Glomerular visceral epithelial cell (primary cell): ENCODE data around the gene ARHGAP22.
"Not testable (repeated sequence)": the region's sequence is repeated elsewhere in the genome, so short reads cannot be mapped to it uniquely, and the experiment has no call there.

Experiments used
- DNase-seq: peaks from one replicate; pipeline ENCODE4 v3.0.0-alpha.2; 2016; ENCODE audit errors: extremely low spot score

ARHGAP22 gene

GRCh38 chr10:48450233-48450740 lies 154.6 kb downstream of the ARHGAP22 start:
- DNase-seq = no peak

DNA sequence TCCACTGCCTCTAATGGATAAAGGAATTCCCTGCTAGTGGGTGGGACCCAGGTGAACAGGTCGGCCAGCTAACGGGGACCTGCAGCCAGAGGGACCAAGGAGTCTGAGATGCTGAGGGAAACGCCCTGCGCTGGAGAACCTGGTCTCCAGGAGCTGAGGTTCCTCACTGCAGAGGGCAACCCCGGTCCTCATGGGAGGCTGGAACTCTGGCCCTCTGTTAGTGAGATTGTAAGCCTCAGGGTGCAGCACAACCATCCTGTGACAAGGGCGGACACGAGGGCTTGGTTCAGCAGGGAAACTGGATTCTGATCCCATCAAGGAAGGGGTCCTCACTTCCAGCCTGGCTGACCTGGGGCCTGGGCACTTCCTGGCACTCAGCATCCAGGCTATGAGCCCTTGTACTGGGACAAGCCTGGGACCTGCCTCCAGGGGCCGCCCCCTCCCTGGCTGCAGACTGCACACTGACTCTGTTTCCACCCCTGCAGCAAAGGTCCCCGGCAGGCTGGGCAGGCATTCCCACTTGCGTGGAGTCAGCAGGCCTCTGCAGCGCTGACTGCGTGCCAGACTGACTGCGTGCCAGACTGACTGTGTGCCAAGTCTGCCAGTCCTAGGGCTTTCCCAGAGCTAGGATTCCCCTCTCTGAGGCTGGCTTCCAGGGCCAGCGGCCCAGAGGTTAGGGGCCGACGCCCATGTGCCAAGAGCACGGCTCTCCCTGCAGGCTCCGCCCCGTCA lies 155.2 kb downstream of the ARHGAP22 start:
- no peak for DNase-seq

GRCh38 chr10:48448796-48449195 lies 156.1 kb downstream of the ARHGAP22 start:
- DNase-seq = peak; percentile 54

DNA sequence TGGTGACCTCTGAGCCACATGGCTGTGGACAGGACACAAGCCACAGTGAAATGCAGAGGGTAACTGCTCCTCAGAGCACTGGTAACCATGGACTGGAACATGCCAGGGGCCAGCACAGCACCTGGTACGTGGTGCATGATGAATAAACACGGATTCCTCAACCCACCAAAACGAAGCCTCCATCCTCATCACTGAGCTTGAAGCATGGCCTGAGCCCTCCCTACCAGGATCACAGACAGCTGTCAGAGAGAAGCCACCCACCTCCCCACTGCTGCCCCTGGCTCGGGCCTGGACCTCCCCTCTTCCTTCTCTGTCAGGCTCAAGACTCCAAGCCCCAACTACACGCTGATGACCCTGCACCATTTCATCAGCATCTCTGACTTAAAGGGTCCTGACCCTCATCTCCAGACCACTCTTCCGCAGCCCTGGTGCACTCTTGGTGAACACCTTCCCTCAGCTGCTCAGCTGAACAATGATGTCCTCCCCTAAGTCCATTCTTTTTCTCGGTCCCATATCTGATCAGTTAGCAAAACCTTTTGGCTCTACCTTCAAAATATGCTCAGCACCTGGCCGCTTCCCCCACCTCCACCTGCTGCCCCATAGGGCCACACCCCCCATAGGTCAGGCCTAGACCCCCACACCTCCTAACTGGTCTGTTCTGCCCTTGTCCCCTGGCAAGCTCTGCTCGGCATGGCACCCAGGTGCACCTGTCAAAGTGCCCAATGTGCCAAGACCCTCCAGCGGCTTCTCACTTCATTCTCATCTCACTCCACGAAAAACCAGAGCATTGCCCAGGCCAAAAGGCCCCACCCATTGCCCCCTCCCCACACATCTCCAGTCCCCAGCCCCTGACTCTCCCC lies 157.3 kb downstream of the ARHGAP22 start:
- no peak for DNase-seq

DNA sequence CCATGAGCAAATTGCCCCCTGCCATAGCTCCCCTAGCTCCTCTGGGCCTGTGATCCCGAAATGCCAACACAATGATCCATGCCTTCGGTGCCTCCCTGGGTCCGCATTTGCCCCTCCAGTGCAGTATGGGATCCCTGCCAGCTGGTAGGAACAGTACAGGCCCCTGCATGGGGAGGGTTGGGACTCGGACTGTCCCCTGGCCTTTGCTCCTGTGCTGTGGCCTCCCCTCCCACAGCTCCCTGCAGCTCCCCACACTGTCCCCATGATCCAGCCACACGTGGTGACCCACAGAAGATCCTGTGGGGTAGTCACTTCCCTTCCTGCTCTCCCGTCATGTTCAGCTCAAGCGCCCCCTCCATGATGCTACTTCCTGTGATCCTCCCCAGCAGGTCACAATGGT lies 158.1 kb downstream of the ARHGAP22 start:
- no peak for DNase-seq

GRCh38 chr10:48445932-48446331 lies 158.9 kb downstream of the ARHGAP22 start:
- no peak for DNase-seq

DNA sequence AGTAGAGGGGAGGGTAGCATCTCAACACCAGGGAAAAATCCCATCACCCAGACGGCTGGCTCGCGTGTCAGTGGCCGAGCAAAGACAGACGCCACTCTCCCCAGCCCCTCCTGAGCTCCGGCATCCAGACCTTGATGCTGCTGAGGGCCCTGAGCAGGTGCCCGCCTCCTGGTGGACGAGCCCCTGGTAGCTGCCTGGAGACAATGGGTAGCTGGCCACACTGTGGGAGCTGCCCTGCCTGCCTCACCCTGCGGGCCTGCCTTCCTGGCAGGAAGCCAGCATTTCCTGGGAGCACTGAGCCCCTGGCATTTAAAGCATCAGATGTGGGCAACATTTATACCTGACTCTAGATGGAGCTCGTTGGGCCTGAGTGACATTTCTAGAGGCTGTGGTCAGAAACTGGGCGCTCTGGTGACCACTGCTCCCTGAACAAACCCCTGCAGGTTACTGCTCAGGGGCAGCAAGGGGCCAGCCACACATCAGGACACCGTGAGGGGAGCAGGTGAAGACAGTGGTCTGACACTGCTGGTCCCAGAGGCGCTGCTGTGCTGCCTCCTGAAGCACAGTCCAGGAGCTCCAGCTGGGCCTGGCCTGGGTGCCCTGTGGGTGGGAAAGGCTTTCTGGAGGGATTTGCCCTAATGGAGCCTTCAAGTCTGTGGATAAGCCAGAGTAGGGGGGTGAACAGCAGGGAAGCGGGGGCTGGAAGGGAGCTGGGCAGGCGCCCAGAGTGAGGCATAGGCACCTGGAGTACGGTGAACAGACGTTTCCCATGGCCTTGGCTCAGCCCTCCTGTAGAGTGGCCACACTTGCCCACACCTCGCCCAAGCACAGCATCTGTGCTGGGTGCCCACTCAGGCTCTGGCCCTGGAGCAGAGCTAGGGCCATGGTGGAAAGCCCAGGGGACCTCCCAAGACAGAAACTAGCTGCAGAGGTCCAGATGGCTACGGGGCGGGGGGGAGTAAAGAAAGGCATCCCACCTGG lies 159.7 kb downstream of the ARHGAP22 start:
- peak; percentile 74 for DNase-seq

DNA sequence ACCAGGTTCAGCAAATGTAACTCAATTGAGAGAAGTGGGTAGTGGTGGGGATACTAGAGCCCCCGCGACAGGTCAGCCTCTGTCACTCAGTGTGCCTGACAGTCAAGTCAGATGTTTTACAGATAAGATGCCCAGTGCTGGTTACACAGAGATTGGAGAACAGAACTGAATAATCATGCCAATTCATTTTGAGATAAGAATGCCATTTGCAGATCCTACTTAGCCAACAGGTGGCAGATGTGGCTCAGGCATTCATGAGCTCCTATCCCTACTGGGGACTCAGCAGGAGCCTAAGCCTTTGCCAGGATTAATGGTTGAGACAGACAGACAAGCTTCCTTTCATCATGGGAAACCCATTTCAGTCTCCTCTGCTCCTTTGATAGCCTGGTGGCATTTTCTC lies 160.6 kb downstream of the ARHGAP22 start:
- DNase-seq = peak; percentile 29

DNA sequence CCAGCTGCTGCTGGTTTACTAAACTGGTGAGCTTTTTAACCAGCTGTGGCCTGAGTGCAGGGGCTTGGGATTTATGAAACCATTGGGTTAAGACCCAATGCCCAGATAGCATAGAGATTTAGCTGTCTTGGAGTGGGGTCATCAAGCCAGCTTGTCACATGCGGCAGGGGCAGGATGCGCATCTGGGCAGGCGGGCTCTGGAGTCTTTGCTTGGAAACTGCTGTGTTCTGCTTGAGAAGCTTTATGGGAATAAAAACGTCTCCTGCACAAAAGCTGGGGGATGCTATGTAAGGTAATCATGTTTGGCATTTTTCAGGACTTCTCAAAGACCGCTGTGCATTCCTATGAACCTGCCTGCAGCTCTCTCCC lies 162.1 kb downstream of the ARHGAP22 start:
- DNase-seq = no peak

DNA sequence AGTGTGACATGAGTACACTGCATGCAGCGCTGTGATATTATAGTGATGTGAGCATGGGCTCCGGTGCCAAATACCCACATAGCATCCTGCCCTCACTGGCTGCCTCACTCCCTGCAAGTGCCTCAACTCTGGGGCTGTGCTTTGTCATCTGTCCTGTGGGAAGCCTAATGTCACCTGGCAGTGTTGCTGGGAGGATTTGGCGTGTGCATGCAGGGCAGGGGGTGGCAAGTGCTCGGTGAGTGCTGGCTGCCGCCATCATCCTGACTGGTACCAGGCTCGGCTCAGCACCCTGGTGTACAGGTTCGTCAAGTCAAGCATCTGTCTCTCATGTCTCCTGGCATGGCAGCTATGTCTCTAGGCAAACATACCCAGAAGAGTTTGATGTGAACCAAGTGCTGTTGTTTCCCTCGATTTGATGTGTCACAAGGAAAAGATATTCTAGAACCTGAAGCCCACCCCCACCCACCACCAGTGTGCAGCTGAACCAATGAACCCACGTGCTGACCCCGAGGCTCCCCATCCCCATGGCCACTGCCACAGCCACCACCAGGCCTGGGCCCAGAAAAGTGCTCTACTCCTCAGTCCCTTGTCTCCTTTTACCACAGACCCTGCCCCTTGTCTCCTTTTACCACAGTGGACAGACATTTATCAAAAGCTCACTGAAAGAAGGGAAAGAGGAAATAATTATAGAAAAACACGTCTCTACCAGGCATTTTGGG lies 162.6 kb downstream of the ARHGAP22 start:
- DNase-seq = no peak

GRCh38 chr10:48440771-48441170 lies 164.1 kb downstream of the ARHGAP22 start:
- no peak for DNase-seq

DNA sequence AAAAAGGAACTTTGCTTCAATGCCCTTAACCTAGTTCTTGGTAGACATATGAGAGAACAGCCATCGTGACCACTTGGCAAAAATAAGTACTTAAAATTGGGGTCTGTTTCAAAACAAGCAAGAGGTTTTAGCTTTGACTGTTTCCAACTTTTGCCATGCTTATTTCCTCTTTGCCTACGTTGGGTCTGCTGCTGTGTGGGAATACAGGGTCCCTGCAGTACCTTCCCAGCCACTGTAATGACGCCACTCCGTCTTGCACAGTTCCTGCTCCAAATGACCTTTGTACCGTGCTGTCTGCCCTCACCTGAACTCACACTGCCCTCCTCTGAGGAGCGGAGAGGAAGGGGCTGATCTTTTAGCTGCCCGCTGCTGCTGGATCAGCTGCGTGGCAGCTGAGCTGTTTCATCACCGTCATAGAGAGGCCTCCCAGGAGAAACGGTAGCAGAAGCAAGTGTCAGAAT lies 165.3 kb downstream of the ARHGAP22 start:
- peak; percentile 63 for DNase-seq

- peak; percentile 62 for DNase-seq
These were observed 165.8 kb downstream of the ARHGAP22 start for GRCh38 chr10:48439031-48439430.

GRCh38 chr10:48437546-48437945 lies 167.3 kb downstream of the ARHGAP22 start:
- no peak for DNase-seq

- DNase-seq = no peak
These were observed 173.0 kb downstream of the ARHGAP22 start for GRCh38 chr10:48431871-48432270.

DNA sequence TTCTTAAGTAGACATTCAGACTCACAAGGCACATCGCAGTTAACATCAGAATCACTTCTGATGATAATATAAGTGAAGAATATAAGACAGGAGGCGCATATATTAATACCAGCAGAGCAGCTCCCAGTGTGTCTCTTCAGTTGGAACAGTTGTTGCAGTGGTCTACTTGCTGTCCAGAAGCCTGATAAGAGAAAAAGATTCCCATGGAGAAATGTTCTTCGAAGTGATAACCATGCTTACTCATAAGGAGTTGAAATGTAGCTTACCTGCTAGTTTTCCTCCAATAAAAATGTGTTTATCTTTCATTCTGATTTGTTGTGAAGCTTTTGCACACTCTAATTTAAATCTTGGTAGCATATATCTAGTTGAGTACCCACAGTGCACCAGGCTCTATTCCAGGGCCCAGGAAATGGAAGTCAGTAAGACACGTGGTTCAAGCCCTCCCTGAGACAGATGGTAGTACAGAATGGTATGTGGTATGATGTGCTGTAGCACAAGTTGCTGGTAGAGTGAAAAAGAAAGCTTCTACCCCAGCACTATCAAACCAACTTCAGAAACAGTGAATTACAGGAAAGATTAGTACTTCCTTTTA lies 174.4 kb downstream of the ARHGAP22 start:
- DNase-seq = no peak

GRCh38 chr10:48429309-48429708 lies 175.6 kb downstream of the ARHGAP22 start:
- DNase-seq = no peak

DNA sequence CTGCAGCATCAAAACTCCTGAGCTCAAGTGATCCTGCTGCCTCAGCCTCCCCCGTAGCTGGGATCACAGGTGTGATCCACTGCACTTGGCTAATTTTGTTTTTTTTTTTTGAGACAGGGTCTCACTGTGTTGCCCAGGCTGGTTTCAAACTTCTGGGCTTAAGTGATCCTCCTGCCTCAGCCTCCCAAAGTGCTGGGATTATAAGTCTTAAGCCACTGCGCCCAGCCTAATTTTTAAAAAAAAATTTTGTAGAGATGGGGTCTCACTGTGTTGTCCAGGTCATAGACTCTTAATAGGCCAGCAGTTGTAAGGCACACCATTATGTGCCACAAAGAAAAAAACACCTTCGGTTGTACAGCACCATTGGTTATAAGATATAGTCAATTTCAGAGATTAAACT lies 176.0 kb downstream of the ARHGAP22 start:
- DNase-seq = no peak

DNA sequence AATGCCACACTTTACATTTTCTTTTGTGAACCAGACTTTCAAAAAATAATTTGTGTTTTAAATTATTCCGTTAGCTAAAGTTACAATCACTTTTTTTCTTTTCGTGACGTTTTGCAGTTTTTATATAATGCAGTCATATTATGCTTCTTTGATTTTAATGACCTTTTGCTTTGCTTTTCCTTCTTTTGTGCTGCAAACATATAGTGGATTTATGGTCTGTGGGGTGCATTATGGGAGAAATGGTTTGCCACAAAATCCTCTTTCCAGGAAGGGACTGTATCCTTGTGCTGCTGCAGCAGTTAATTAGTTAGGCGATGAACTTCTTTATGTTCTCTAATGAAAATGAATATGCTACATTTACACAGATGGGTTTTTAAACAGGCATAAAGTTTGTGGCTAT lies 181.0 kb downstream of the ARHGAP22 start:
- DNase-seq = no peak

GRCh38 chr10:48421862-48422261 lies 183.0 kb downstream of the ARHGAP22 start:
- DNase-seq = not testable (repeated sequence)

- DNase-seq = no peak
These were observed 185.2 kb downstream of the ARHGAP22 start for GRCh38 chr10:48419714-48420113.
